Measurements from ENCODE around the gene DERA.

DERA gene

GRCh38 chr12:15918066-15918465, 6.9 kb downstream of the DERA start:
- Histone ChIP-seq H3K27me3 (ENCODE audit: insufficient read depth, low read length, poor library complexity) (no peaks in the 10 kb centered on the region), H3K79me2 (ENCODE audit: insufficient read depth, low read length) (peaks cover 21% of the 10 kb centered on the region; the same call in 1 of the 2 replicates), H3K4me3 (ENCODE audit: low read depth in 1 of 2, low read length in 2 of 2) (no peak overlapping the region), H2AFZ (ENCODE audit: low read depth, low read length) (no peak overlapping the region), H3K9me3 (ENCODE audit: insufficient read depth, low read length, severe bottlenecking) (no peaks in the 10 kb centered on the region), H3K9ac (ENCODE audit: low read depth, low read length) (no peak overlapping the region), H3K27ac (ENCODE audit: low read length) (no peak overlapping the region), H3K4me1 (ENCODE audit: insufficient read depth, low read length) (no peaks in the 10 kb centered on the region), H3K4me2 (ENCODE audit: insufficient read depth, low read length) (no peak overlapping the region), H3K36me3 (ENCODE audit: insufficient read depth, low read length) (peaks cover 5% of the 10 kb centered on the region; the same call in 1 of the 2 replicates), H4K20me1 (ENCODE audit: insufficient read depth, low read length) (peaks cover 8% of the 10 kb centered on the region; the same call in 1 of the 2 replicates)
- ATAC-seq (ENCODE audit: insufficient read depth, low read depth) (no peak), DNase-seq (no peak)
- no peak for TF ChIP-seq EZH2 (IDR thresholded peaks at IDR 0.05; ENCODE audit: borderline replicate concordance, low read depth, low read length, severe bottlenecking)
- TF ChIP-seq, protein P1, sequence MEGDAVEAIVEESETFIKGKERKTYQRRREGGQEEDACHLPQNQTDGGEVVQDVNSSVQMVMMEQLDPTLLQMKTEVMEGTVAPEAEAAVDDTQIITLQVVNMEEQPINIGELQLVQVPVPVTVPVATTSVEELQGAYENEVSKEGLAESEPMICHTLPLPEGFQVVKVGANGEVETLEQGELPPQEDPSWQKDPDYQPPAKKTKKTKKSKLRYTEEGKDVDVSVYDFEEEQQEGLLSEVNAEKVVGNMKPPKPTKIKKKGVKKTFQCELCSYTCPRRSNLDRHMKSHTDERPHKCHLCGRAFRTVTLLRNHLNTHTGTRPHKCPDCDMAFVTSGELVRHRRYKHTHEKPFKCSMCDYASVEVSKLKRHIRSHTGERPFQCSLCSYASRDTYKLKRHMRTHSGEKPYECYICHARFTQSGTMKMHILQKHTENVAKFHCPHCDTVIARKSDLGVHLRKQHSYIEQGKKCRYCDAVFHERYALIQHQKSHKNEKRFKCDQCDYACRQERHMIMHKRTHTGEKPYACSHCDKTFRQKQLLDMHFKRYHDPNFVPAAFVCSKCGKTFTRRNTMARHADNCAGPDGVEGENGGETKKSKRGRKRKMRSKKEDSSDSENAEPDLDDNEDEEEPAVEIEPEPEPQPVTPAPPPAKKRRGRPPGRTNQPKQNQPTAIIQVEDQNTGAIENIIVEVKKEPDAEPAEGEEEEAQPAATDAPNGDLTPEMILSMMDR (IDR thresholded peaks at IDR 0.05; ENCODE audit: borderline replicate concordance, extremely low read depth, low read length, poor library complexity, severe bottlenecking), result no peak

DNA sequence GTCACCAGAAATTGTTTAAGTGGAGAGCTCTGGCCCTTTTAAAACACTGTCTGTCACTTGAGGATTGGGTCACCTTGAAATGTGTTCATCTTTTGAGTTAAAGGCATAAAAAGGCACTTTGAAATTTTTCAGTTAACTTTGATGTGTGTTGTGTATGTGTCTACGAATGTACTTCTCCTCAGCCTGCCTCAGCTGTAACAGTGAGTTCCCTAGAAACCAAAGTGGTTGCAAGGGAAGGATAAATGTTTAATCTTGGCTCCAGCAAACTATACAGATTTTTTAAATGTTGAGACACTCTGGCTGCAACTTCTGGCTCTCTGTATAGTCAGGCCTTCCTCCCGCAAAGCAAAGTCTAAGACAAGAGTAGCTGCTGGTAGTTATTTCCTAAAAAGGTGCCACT, 8.3 kb downstream of the DERA start:
- TF ChIP-seq, protein P1 (IDR thresholded peaks at IDR 0.05; ENCODE audit: borderline replicate concordance, extremely low read depth, low read length, poor library complexity, severe bottlenecking), result no peak
- no peak for TF ChIP-seq EZH2 (IDR thresholded peaks at IDR 0.05; ENCODE audit: borderline replicate concordance, low read depth, low read length, severe bottlenecking)
- Histone ChIP-seq H3K4me3 (ENCODE audit: low read depth in 1 of 2, low read length in 2 of 2) (no peak overlapping the region), H4K20me1 (ENCODE audit: insufficient read depth, low read length) (peaks cover 8% of the 10 kb centered on the region; the same call in 1 of the 2 replicates), H3K4me1 (ENCODE audit: insufficient read depth, low read length) (no peaks in the 10 kb centered on the region), H2AFZ (ENCODE audit: low read depth, low read length) (no peak overlapping the region), H3K79me2 (ENCODE audit: insufficient read depth, low read length) (peaks cover 17% of the 10 kb centered on the region; the same call in 1 of the 2 replicates), H3K4me2 (ENCODE audit: insufficient read depth, low read length) (no peak overlapping the region), H3K9me3 (ENCODE audit: insufficient read depth, low read length, severe bottlenecking) (no peaks in the 10 kb centered on the region), H3K27ac (ENCODE audit: low read length) (no peak overlapping the region), H3K36me3 (ENCODE audit: insufficient read depth, low read length) (peaks cover 5% of the 10 kb centered on the region; the same call in 1 of the 2 replicates), H3K27me3 (ENCODE audit: insufficient read depth, low read length, poor library complexity) (no peaks in the 10 kb centered on the region), H3K9ac (ENCODE audit: low read depth, low read length) (no peak overlapping the region)
- ATAC-seq (ENCODE audit: insufficient read depth, low read depth), result 0 out of 3 replicates have a peak, but pooled peaks have one; percentile 35
- DNase-seq, result no peak

GRCh38 chr12:15924956-15925355, 13.8 kb downstream of the DERA start:
- no peak for DNase-seq
- Histone ChIP-seq H3K27me3 (ENCODE audit: insufficient read depth, low read length, poor library complexity) (no peaks in the 10 kb centered on the region), H3K79me2 (ENCODE audit: insufficient read depth, low read length) (peaks cover 14% of the 10 kb centered on the region; the same call in 1 of the 2 replicates), H3K4me1 (ENCODE audit: insufficient read depth, low read length) (no peaks in the 10 kb centered on the region), H3K27ac (ENCODE audit: low read length) (no peak overlapping the region), H3K4me3 (ENCODE audit: low read depth in 1 of 2, low read length in 2 of 2) (no peak overlapping the region), H2AFZ (ENCODE audit: low read depth, low read length) (no peak overlapping the region), H3K4me2 (ENCODE audit: insufficient read depth, low read length) (no peak overlapping the region), H3K9me3 (ENCODE audit: insufficient read depth, low read length, severe bottlenecking) (no peaks in the 10 kb centered on the region), H3K9ac (ENCODE audit: low read depth, low read length) (no peak overlapping the region), H3K36me3 (ENCODE audit: insufficient read depth, low read length) (no peaks in the 10 kb centered on the region), H4K20me1 (ENCODE audit: insufficient read depth, low read length) (peaks cover 7% of the 10 kb centered on the region)
- no peak for ATAC-seq (ENCODE audit: insufficient read depth, low read depth)
- TF ChIP-seq EZH2 (IDR thresholded peaks at IDR 0.05; ENCODE audit: borderline replicate concordance, low read depth, low read length, severe bottlenecking), result no peak
- TF ChIP-seq, protein P1 (IDR thresholded peaks at IDR 0.05; ENCODE audit: borderline replicate concordance, extremely low read depth, low read length, poor library complexity, severe bottlenecking), result no peak

All from DND-41 (cell line).